Kidney (tissue), 14 donors: ENCODE measurements around the gene OGFR. TPM values are rescaled to one million over a fixed set of nuclear protein-coding genes. Genes with fewer than 3 reads are reported as not detected.

Experiments used
- DNase-seq, 5 donors: peaks; one replicate each; pipeline ENCODE4 v3.0.0-alpha.2; 2013 to 2020
- FAIRE-seq: peaks from 2 replicates; lab custom pipeline; 2012; peaks lifted over from hg19 to GRCh38; lab: Jason Lieb, UNC
- H3K27ac ChIP-seq, 2 donors: one replicate each; pipeline ENCODE4 v1.7.0; 2013; ENCODE audit warnings: low read depth in 2 of 2, low read length in 2 of 2, inconsistent platforms in 1 of 2
- H3K27me3 ChIP-seq: one replicate; pipeline ENCODE4 v1.7.1; 2013; ENCODE audit warnings: low read length, inconsistent platforms; ENCODE audit not compliant: control insufficient read depth, insufficient read depth
- H3K36me3 ChIP-seq, 3 donors: one replicate each; pipeline versions ENCODE4 v1.7.0 to v1.7.1; 2013; ENCODE audit warnings: low read length in 3 of 3, control low read depth in 1 of 3, inconsistent platforms in 1 of 3; ENCODE audit not compliant: insufficient read depth in 3 of 3, control insufficient read depth in 2 of 3
- H3K4me1 ChIP-seq, 3 donors: one replicate each; pipeline versions ENCODE4 v1.7.0 to v1.7.1; 2013; ENCODE audit warnings: low read length in 3 of 3, inconsistent platforms in 1 of 3, low read depth in 1 of 3; ENCODE audit not compliant: control insufficient read depth in 2 of 3, insufficient read depth in 2 of 3
- H3K4me3 ChIP-seq, 3 donors: one replicate each; pipeline versions ENCODE4 v1.7.0 to v1.8.1; 2013; ENCODE audit warnings: low read length in 3 of 3, control low read depth in 1 of 3, inconsistent platforms in 1 of 3
- H3K9ac ChIP-seq, 3 donors: one replicate each; pipeline versions ENCODE4 v1.7.0 to v1.7.1; 2013; ENCODE audit warnings: low read length in 3 of 3, control low read depth in 1 of 3, inconsistent platforms in 1 of 3
- H3K9me3 ChIP-seq, 3 donors: one replicate each; pipeline versions ENCODE4 v1.7.0 to v1.7.1; 2013; ENCODE audit warnings: low read length in 3 of 3, control low read depth in 1 of 3, inconsistent platforms in 1 of 3; ENCODE audit not compliant: control insufficient read depth in 2 of 3, insufficient read depth in 1 of 3
- intact Hi-C: fragments of 100-400 bp; cut with DNase I; formaldehyde crosslinking; loops from one replicate; pipeline ENCODE4 v1.11.1; 2022
- polyA plus RNA-seq: library from polyadenylated mRNA; stranded (reverse); fragments of 350-450 nt; fragmentation: Illumina TruSeq; extraction: RNeasy Lipid Tissue Mini Kit (QIAGEN cat#74804); gene quantifications from one replicate; pipeline ENCODE4 v1.2.3, GENCODE V29; 2014; ENCODE audit warnings: low read depth, low replicate concordance; ENCODE audit not compliant: insufficient read depth
- total RNA-seq: library from RNA; stranded (reverse); fragmentation: NEBNext Ultra II Directional; extraction: Animal tissue kit (Norgen Biotek cat#: 25700); gene quantifications from one replicate; pipeline ENCODE4 v1.2.1, GENCODE V29; 2021
- TF ChIP-seq, protein P1 (sequence below): IDR thresholded peaks from 3 replicates; pipeline ENCODE4 v1.5.1; 2012; ENCODE audit warnings: mild to moderate bottlenecking, moderate library complexity, borderline replicate concordance; ENCODE audit not compliant: insufficient read depth; ENCODE audit errors: extremely low read depth
- donor health status: control.
- donor health status: control.
- donor health status: control.
- donor health status: control.
- donor health status: control.
- donor health status: DM: yes; HTN: yes; CAD: no.
- donor health status: Normal renal cell carcinoma (clear cell type).

The OGFR gene
- total and polyA plus RNA-seq, 2 donors from 2014 or later = 33.7 to 46.8 TPM

DNA sequence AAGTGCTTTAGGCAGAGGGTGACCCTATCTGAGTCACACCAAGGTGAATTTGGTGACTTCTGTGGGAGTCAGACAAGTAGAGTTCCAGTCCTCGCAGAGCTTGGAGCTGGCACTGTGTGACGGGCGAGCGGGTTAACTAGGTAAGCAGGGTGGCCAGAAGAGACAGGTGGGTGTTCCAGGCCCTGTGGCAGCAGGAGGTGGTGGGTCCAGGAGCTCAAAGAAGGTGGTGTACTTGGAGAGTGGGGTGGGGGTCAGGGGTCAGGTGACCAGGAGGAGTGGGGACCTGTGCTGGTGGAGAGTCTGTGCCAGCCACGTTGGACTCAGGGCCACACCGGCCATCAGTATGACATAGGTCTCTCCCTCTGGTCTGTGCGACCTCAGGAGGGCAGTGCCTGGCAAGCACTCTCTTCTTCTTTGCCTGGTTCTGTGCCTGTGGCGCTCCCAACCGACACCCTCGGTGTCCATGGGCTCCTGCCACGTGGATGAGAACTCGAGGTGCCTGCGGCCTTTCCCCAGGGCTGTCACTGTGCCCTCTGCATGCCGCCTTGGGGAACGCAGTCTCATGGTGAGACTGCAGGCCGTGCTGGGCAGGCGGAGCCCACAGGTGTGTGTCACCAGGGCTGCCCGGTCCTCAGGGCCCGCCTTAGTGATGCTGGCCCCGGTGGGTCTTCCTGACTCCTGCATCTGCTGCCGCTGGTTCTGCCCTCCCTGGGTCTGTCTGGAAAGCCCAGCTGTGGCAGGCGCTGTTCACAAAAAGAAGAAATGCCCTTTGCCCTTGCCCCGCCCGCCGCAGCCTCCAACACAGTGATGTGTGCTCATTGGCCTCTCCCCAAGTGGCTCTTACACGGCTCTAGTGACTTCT, 6.7 kb upstream of the OGFR start:
- Histone ChIP-seq H3K27ac (no peak overlapping the region), H3K36me3 (peaks cover 0 to 8% (median 5%) of the 10 kb centered on the region in 3 donors), H3K27me3 (no peaks in the 10 kb centered on the region), H3K4me1 (peaks cover 0 to 16% (median 8%) of the 10 kb centered on the region in 3 donors), H3K4me3 (peak overlapping the region in 1 of 3 donors; percentile 32), H3K9ac (no peak overlapping the region), H3K9me3 (no peaks in the 10 kb centered on the region)
- DNase-seq = no peak
- FAIRE-seq = no peak
- intact Hi-C loops = no loop called here
- TF ChIP-seq, protein P1, sequence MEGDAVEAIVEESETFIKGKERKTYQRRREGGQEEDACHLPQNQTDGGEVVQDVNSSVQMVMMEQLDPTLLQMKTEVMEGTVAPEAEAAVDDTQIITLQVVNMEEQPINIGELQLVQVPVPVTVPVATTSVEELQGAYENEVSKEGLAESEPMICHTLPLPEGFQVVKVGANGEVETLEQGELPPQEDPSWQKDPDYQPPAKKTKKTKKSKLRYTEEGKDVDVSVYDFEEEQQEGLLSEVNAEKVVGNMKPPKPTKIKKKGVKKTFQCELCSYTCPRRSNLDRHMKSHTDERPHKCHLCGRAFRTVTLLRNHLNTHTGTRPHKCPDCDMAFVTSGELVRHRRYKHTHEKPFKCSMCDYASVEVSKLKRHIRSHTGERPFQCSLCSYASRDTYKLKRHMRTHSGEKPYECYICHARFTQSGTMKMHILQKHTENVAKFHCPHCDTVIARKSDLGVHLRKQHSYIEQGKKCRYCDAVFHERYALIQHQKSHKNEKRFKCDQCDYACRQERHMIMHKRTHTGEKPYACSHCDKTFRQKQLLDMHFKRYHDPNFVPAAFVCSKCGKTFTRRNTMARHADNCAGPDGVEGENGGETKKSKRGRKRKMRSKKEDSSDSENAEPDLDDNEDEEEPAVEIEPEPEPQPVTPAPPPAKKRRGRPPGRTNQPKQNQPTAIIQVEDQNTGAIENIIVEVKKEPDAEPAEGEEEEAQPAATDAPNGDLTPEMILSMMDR = no peak

DNA sequence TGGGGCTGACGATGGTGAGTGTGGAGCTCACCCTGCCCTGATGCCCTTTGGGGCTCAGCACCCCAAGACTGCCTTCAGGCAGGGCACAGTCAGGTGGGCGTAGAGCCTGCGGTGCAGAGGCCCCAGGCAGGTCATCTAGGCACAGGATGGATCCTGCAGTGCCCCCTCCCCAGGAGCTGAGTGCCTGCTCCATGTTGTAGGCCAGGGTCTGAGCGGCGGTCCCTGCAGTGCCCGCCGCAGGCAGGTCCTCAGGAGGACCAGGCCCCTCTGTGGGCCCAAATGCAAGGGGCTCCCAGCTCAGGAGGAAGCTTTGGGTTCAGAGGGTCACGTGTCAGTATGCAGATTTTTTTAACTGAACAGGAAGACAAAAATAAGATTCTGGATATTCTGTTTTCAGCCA, 5.6 kb upstream of the OGFR start:
- intact Hi-C loops = no loop called here
- FAIRE-seq = no peak
- TF ChIP-seq, protein P1 = no peak

DNA sequence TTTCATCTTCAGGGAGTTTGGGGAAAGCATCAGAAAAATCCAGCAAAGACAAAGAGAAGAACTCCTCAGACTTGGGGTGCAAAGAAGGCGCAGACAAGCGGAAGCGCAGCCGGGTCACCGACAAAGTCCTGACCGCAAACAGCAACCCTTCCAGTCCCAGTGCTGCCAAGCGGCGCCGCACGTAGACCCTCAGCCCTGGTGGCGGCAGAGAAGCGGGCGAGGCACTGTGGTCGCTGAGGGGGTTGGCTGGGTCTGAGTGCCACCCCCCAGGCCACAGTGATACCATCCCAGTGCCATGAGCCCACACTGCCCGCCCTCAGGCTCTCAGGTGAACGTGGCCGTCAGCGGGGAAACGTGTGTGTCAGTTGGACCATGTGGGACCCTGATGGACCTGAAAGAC, 5.2 kb upstream of the OGFR start:
- DNase-seq (no peak), FAIRE-seq (no peak)
- intact Hi-C loops = no loop called here
- Histone ChIP-seq H3K4me3 (no peak overlapping the region), H3K27ac (no peak overlapping the region), H3K27me3 (no peaks in the 10 kb centered on the region), H3K36me3 (peaks cover 0 to 8% (median 5%) of the 10 kb centered on the region in 3 donors), H3K9ac (no peak overlapping the region), H3K9me3 (no peaks in the 10 kb centered on the region), H3K4me1 (peaks cover 0 to 11% (median 0%) of the 10 kb centered on the region in 3 donors)
- TF ChIP-seq, protein P1 = no peak

More for the DNA sequence above, 5.6 kb upstream of the OGFR start:
- Histone ChIP-seq H3K27me3 (no peaks in the 10 kb centered on the region), H3K36me3 (peaks cover 0 to 8% (median 5%) of the 10 kb centered on the region in 3 donors), H3K4me3 (no peak overlapping the region), H3K27ac (no peak overlapping the region), H3K4me1 (peaks cover 0 to 11% (median under 1%) of the 10 kb centered on the region in 3 donors), H3K9me3 (no peaks in the 10 kb centered on the region), H3K9ac (no peak overlapping the region)
- no peak for DNase-seq
